ENCODE measurements around the gene CAMK1.

CAMK1 gene

DNA sequence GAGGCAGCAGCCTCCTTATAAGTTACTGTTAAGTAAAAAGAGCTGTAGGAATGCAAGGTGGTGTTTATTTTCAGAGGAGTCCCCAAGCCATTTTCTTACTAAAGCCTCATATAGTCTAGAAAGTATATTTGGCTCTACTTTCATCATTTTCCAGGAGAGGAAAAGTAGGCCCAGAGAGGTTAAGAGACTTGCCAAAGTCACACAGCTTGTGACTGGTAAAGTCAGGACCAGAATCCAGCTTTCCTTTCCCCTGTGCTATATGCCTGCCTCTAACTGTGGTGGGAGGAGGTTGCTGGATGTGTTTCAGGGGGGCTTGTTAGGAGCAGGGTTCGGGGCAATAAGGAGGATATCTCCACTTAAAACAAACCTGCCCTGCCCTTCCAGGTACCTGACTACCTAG is 27.2 kb downstream of the CAMK1 start:
- no peak for DNase-seq (ENCODE audit: low spot score)

DNA sequence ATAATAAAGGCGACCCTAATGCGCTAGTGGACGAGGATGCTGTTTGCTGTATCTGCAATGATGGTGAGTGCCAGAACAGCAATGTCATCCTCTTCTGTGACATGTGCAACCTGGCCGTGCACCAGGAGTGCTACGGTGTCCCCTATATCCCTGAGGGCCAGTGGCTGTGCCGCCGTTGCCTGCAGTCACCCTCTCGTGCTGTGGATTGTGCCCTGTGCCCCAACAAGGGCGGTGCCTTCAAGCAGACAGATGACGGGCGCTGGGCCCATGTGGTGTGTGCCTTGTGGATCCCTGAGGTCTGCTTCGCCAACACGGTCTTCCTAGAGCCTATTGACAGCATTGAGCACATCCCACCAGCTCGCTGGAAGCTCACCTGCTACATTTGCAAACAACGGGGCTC is 30.6 kb downstream of the CAMK1 start:
- no peak for DNase-seq (ENCODE audit: low spot score)

DNA sequence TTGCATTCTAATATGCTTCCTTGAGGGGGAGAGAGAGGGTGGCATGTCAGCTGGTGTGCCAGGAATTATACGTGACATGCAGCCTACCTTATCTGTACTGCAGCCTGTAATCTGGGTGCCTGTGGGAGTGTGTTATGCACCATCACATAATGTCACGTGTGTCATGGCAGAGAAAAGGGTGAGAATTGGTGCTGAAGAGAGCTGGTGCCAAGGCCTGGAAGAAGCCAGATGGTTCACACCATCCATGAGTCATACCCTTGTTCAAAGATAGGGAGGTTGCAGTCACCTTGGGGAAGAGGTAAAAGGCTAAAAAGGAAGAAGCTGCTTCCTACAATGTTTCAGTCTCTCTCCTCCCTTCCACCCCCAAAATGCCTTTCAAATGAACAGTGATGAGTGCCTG is 32.9 kb downstream of the CAMK1 start:
- DNase-seq (ENCODE audit: low spot score): no peak

DNA sequence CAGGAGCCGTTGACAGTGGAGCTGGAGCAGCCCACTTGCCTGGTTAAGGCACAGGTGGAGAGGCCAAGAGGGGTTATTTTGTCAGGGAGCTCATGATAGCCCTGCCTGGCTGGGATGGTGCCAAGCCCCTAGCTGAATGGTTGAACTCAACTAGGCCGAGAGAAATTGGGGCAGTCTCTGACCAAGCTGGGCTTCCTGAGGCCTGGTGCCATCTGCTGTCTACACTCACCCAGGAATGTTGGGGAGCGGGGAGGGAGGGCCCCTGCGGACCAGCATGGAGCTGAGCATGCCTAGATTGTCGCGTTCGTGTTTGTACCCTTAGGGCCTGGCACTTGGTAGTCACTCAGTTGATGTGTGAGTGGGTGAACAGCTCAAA is 37.0 kb downstream of the CAMK1 start:
- DNase-seq (ENCODE audit: low spot score): no peak

DNA sequence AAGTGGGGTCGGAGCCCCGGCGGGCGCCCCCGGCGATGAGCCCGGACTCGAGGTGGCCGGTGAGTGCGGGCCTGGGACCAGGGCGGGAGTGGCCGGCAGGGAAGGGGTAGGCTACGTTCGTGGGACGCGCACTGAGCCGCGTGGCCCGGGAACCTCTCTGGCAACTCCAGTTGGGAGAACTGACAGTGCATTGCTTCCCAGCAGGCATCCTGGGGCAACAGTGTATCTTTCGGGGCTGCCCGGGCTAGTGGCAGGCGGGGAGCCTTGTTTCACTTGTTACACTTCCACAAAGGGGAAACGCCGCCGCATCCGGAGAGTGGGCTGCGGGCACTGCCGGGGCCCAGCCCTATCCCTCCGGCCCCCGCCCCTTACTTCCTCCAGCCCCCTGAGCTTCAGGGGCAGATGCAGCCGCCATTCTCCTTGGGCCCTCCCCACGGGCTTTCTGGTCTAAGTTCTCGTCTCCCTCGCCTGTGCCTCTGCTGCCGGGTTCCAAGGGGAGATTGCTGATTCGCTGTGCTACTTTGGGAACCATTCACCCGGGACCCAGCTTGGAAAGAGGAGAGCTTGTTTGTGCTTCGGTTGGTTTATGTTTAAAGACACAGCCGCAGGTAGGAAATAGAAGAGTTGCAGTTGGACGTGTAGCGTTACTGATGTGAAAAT is 37.5 kb downstream of the CAMK1 start:
- no peak for DNase-seq (ENCODE audit: low spot score)

DNA sequence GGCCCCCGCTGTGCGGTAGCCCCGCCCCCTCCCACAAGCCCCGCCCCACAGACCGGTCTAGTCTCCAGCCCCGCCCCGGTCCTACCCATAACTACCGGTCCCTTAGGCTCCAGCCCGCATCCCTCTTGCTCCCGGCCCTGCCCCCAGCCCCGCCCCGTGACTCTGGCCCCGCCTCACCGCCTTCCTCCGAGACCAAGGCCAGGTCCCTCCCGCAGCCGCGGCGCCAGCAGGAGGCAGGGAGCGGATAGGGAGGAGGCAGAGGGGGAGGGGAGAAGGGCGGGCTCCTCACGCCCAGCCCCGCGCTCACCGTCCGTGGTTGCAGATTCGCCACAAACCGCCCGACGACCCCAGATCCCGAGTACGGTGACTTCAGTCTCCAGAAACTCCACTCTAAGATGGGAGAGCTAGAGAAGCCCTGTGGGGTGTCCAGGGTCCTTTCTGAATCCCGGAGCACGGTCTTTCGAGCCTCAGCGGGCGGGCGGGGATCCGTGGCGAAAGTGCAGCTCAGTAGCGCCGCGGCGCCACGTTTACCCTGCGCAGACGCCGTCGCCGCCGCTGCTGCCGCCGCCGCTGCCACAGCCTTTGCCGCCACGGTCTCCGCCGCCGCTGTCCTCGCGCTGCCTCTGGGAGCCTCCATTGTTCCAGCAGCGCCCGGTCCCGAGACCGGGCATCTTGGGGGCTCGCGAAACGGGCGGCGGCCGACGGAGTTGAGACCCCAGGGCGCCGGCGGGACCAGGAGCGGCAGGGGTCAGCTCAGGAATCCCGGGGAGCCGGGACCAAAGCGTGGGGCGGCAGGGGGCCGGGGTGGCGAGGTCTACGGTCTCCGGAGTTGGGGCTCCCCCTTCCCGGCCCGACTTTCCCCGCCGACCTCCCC is 38.3 kb downstream of the CAMK1 start, which contains the start of gene BRPF1:
BRPF1 (plus strand) TSS at position 530 of the 874 bp plus-strand sequence. CDS start 2,406 bp downstream, outside the sequence.
- peak; percentile 97 for DNase-seq (ENCODE audit: low spot score)

DNA sequence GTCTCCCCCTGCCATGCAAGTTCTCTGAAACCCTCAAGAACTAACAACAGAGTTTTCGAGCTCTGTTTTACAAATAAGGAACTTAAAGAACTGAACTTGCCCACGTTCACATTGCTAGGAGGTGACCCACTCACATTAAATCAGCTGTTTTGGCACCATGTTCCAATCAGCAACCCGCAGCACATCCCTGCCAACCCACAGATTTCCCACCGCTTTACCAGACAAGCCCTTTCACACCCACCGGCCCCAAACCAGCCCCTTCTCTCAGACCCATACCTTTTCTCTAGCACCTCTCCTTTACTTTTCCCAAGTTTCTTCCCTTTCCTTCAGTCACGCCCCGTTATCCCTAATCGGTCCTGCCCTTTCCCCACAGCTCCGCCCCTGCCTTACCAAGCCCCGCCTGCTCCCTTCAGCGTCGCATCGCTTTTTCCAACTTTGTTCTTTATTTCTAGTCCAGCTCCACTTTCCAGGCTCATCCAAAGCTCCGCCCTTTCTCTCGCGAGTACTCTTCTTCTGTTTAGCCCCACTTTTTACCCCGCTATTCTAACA is 39.0 kb downstream of the CAMK1 start:
- no peak for DNase-seq (ENCODE audit: low spot score)

DNA sequence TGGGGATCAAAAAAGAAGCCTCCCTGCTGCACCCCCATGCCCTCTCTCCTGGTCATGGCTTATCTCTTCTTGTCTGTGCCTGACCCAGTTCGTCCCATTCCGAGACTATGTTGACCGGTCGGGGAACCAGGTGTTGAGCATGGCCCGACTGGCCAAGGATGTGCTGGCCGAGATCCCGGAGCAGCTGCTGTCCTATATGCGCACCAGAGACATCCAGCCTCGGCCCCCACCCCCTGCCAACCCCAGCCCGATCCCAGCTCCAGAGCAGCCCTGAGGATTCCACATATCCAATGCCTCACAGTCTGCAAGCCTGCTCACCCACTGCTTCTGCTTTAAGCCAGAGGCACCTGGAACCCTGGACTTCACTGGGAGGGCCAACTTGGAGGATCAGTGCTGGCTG is 40.3 kb downstream of the CAMK1 start:
- no peak for DNase-seq (ENCODE audit: low spot score)

DNA sequence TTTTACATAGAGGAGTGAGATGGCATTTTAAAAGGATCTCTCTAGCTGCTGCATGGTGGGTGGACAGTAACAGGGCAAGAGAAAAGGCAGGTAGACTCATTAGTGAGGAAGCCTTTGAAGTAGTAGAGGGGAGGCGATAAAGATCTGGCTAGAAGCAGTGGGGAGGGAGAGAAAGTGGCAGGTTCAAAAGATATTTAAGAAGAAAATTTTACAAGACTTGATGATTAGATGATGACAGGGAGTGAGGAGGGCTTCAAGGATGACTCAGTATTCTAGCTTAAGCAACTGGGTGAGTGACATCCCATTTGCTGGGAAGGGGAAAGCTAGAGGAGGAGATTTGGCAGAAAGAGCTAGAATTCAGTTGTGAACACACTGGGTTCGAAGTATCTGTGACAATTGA is 42.0 kb downstream of the CAMK1 start:
- DNase-seq (ENCODE audit: low spot score): peak; percentile 63

DNA sequence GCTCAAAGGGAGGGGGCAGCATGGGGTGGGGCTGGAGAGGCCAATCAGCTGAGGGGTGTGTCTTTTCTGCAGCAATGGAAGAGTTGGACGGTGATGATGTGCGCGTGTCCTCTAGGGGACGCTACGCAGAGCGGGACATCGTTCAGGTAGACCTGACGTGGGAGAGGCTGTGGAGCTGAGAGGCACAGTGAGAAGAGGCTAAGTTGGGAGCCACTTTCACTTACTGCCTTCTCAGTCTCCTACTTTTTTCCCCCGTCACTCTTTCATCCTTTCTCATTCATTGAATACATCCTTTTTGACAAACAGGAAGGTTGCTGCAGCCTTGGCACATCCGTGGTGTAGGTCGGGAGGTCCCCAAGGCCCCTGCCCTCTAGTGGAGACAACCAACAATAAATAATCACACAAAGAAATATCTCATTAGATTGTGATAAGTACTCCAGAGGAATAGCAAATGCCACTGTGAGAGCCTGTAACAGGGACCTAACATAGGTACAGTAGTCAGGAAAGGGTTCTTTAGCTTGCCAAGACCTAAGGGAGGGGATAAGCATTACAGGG is 42.6 kb downstream of the CAMK1 start:
- peak; percentile 69 for DNase-seq (ENCODE audit: low spot score)

DNA sequence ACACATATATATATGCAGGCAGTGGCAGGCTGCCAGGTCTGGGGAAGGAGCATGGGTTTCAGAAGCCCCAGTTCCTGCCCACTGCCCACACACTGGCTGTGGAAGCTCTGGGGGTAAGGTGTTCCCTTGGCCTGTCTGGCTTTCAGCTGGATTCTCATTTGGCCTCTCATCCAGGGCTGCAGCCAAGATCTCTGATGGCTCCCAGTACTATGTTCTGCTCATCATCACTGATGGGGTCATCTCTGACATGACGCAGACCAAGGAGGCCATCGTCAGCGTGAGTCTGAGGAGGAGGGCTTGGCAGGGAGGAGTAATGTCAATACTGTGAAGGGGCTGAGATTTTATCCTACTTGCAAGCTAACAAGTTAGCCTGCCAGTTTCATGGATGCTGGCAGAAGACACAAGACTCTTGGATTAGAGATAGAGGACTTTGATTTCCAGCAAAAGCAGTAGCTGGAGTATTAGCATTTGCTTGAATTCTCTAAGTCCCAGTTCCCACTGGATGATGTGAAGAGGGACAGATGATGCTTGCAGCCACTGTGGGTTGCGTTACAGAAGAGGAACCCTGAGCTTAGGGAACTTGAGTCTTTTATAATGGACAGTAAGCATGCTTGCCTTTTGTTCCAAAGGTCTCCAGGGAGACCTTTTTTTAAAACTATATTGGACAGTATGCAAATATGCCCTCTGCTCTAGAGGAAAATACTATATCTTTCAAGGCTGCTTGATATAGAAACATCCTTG is 43.8 kb downstream of the CAMK1 start:
- no peak for DNase-seq (ENCODE audit: low spot score)

DNA sequence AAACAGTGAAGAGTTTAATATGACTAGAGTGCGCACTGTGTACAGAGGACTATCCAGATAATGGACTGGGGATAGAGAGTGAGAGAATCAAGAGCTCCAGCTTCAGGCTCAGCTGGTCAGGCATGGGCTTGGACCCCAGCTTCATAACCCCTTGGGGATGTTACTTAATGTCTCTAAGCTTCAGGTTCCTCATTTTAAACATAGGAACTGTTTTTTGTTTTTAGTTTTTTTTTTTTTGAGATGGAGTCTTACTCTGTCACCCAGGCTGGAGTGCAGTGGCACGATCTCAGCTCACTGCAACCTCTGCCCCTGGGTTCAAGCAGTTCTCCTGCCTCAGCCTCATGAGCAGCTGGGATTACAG is 48.1 kb downstream of the CAMK1 start:
- no peak for DNase-seq (ENCODE audit: low spot score)

DNA sequence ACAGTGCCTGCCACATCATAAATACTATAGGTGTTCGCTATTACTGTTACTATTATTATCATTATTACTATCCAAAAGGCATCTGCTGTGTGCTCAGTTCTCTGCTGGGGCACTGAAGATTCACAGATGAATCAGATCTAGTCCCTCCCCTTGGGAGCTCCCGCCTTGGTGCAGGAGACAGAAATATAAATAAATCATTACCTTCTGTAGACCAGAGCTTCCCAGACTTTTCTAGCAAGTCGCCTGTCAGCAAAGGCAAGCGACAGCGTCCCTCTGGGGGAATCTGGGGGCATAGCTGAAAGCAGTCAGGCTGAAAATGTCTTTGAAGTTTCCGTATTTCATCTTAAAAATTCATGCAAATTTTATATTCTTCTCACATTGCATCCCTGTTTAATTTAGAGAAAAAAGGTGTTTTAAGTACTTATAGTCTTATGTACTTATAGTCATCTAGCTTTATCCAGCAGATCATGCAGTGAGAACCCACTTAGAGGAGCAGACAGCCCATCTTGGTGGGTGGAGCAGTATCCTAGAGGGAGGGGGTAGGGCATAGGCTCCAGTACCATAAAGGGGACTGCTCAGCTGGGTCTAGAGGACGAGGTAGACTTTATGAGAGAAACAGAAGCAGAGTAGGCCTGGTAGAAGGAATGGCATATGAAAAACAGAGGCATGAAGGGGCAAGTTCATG is 48.6 kb downstream of the CAMK1 start:
- DNase-seq (ENCODE audit: low spot score): no peak

DNA sequence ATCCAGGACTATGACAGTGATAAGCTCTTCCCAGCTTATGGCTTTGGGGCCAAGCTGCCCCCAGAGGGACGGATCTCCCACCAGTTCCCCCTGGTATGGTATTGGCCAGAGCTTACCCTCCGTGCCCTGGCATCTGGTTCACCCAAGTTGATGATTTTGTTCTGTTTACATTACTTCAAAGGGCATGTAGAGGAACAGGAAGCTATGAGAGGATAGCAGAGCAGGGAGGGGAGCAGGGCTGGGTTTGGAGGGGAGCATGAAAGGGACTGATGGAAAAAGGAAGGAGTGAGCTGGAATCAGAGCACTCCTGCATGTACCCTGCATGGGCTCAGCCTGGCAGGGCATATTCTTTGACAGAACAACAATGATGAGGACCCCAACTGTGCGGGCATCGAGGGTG is 51.6 kb downstream of the CAMK1 start:
- no peak for DNase-seq (ENCODE audit: low spot score)

DNA sequence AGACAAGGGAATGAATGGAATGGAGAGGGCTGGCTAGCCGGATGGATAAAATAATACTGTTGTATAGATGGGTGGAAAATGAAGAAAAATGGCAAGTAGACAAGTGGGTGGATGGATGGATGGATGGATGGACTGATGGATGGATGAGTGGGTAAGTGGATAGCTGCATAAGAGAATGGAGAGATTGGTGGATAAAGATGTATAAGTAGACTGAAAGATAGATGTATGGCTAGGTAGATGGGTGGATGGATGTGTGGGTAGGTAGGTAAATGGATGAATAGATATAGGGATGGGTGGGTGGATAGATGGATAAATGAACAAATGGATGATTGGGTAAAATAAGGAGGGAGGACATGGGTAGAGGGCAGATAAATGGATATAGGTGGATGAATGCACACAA is 52.2 kb downstream of the CAMK1 start:
- no peak for DNase-seq (ENCODE audit: low spot score)

DNA sequence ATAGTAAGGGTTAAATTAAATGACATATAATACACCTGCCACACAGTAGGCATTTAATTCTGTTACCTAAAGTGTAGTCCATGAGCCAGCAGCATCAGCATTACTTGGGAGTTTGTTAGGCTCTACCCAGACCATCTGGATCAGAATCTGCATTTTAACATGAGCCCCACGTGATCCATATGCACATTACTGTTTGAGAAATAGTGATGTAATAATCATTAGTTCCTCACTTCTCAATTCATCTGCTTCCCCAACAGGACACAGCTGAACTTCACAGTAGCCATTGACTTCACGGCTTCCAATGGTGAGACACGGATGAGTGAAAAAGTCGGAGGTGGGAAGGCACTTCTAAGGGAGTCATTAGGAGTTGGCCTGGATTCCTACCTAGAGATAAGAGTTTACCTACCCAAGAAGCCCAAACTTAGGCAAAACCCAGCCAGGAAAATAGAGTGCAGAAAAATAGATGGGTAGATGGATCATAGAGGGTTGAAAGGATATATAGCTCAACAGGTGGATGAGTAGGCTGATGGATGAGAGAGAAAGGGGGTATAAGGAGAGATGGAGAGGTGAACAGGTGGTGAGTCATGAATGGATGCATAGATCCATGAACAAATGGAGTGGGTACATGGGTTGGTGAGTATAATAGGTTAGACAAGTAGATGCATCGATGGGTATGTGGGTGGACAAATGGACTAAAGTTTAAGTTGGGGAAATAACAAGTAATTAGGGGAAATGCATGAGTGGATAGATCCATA is 52.8 kb downstream of the CAMK1 start:
- DNase-seq (ENCODE audit: low spot score): no peak

DNA sequence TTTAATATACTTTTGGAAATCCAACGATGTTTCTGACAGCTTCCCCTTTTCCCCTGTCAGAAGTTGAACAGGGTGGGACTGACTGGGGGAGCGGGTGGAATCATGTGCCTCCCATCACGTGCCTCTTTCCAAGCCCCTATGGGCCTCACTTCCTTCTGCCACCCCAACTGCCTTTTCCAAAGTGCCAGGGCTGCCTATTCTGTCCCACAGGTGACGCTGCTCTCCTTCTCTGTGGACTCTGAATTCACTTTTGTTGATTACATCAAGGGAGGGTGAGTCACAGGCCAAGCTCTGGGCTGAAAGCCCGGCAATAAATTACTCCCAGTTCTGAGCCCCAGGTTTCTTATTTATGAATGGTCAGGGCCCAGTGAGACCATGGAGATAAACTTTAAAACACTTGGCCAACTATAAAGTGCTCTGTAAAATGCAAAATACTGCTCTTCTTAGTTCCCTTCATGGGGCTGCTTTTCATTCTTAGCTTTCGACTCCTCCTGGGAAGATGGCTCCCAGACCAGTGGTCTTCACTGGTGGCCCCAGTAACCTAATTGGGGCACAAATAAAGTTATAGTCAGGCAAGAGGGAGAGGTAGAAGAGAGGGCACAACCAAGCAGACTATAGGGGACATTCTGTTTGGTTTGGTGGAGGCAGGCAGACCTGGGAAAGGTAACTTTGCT is 53.8 kb downstream of the CAMK1 start:
- peak; percentile 84 for DNase-seq (ENCODE audit: low spot score)

DNA sequence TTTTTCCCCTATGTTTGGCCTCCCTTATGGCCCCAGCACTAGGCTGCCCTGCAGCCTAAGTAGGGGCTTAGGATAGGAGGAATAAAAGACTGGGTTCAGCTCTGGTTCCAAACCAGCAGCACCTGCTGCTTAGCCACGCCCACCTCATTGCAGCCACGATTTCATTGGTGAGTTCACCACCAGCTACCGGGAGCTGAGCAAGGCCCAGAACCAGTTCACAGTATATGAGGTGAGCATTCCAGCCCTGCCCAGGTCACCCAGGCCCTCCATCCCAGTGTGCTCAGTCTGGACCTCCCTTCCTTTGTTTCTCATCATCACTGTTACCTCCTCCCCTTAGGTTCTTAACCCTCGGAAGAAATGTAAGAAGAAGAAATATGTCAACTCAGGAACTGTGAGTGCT is 54.6 kb downstream of the CAMK1 start:
- peak; percentile 46 for DNase-seq (ENCODE audit: low spot score)

DNA sequence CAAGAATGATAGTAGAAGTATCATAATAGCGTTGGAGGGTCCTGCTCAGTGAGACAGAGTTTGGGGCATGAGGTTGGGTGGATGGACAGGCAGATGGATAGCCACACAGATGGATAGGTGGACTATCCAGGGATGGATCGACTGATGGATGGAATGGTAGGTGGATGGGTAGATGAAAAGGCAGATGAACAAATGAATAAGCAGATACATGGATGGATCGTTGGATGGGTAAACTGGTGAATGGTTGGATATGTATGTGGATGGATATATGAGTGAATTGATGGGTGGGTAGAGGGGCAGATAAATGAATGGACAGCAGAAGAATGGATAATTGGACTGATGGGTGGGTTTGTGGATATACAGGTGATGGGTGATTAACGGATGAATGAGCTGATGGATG is 56.6 kb downstream of the CAMK1 start:
- DNase-seq (ENCODE audit: low spot score): no peak

DNA sequence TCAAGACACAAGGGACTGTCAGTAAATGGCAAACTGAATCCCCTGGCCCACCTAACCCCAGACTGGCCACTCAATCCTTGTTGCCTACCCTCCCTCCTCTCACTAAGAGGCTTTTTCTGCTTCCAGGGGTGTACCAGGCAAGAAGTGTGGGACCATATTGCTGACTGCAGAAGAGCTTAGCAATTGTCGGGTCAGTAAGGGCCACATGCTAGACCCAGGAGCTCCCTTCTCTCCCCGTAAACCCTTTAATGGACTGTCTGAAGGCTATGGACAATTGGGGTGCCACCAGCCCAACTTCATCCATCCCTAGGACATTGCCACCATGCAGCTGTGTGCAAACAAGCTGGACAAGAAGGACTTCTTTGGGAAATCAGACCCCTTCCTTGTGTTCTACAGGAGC is 57.3 kb downstream of the CAMK1 start:
- no peak for DNase-seq (ENCODE audit: low spot score)
